ENCODE data around the gene OSBP2. TPM values are rescaled to one million over a fixed set of nuclear protein-coding genes. Genes with fewer than 3 reads are reported as not detected.

OSBP2 gene
- total and polyA plus RNA-seq, 2 experiments from 2014 or later, result 2.1 to 2.9 TPM

DNA sequence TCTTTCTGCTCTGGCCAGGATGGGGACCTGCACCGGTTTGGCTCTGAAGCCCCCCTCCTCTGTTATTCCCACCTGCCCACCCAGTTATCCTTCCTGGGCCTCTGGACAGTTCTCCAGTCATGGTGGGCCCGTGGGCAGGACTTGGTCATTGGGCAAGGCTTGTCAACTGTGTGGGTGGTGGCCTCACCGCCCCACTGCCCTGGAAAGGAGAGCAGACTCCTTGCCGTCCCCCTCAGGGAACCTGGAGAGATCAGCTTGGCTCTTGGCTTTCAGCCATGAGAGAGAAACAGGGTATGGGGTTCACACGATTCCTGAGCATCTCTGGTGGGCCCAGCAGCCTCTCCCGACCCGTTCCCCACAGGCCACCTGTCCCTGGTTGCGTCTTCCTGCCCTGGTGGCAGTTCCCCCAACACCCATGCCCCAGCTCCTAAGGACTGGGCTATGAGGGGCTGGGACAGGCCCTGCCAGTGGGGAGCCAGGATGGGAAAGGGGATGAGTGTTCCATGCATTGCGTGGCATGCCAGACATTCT is 181.6 kb downstream of the OSBP2 start (continued):
- no peak for TF ChIP-seq CREB1 (CRISPR knock-in tag; IDR thresholded peaks at IDR 0.05; ENCODE audit: low read depth)

GRCh38 chr22:30876915-30877553 is 182.4 kb downstream of the OSBP2 start:
- no peaks in the 10 kb centered on the region for H3K4me1 ChIP-seq (ENCODE audit: insufficient read depth)
- ATAC-seq (no peak), DNase-seq (ENCODE audit: low spot score) (no peak)
- no peaks in the 10 kb centered on the region for H4K20me1 ChIP-seq (replicated peaks; ENCODE audit: insufficient read depth)
- H3K4me3 ChIP-seq, result no peak overlapping the region
- H3K79me2 ChIP-seq (replicated peaks; ENCODE audit: insufficient read depth), result no peaks in the 10 kb centered on the region
- Mint-ChIP-seq H3K27me3 (ENCODE audit: insufficient read depth, low read depth, poor library complexity) (peaks cover 2% of the 10 kb centered on the region), H3K27ac (no peak overlapping the region), H3K4me3 (no peak overlapping the region), H3K9me3 (no peaks in the 10 kb centered on the region), H3K36me3 (ENCODE audit: low read depth) (no peaks in the 10 kb centered on the region), H3K4me1 (peaks cover 3% of the 10 kb centered on the region)
- H3F3A ChIP-seq (replicated peaks; ENCODE audit: low read depth), result no peaks in the 10 kb centered on the region
- no peaks in the 10 kb centered on the region for H3K36me3 ChIP-seq (ENCODE audit: insufficient read depth)
- H3K27ac ChIP-seq (ENCODE audit: low read depth), result no peak overlapping the region
- H3K27me3 ChIP-seq (ENCODE audit: insufficient read depth), result no peaks in the 10 kb centered on the region
- H3K4me2 ChIP-seq, result no peak overlapping the region
- no peak overlapping the region for H2AFZ ChIP-seq
- no peaks in the 10 kb centered on the region for H3K9me2 ChIP-seq (ENCODE audit: insufficient read depth)
- no peak for TF ChIP-seq EZH2 (IDR thresholded peaks at IDR 0.05; ENCODE audit: low read depth, unreplicated experiment)
- no peak for TF ChIP-seq STAT1 (IDR thresholded peaks at IDR 0.05; ENCODE audit: unreplicated experiment)
- no peak for TF ChIP-seq ZNF331 (CRISPR knock-in tag; IDR thresholded peaks at IDR 0.05; ENCODE audit: low read depth)
- TF ChIP-seq, protein P1, sequence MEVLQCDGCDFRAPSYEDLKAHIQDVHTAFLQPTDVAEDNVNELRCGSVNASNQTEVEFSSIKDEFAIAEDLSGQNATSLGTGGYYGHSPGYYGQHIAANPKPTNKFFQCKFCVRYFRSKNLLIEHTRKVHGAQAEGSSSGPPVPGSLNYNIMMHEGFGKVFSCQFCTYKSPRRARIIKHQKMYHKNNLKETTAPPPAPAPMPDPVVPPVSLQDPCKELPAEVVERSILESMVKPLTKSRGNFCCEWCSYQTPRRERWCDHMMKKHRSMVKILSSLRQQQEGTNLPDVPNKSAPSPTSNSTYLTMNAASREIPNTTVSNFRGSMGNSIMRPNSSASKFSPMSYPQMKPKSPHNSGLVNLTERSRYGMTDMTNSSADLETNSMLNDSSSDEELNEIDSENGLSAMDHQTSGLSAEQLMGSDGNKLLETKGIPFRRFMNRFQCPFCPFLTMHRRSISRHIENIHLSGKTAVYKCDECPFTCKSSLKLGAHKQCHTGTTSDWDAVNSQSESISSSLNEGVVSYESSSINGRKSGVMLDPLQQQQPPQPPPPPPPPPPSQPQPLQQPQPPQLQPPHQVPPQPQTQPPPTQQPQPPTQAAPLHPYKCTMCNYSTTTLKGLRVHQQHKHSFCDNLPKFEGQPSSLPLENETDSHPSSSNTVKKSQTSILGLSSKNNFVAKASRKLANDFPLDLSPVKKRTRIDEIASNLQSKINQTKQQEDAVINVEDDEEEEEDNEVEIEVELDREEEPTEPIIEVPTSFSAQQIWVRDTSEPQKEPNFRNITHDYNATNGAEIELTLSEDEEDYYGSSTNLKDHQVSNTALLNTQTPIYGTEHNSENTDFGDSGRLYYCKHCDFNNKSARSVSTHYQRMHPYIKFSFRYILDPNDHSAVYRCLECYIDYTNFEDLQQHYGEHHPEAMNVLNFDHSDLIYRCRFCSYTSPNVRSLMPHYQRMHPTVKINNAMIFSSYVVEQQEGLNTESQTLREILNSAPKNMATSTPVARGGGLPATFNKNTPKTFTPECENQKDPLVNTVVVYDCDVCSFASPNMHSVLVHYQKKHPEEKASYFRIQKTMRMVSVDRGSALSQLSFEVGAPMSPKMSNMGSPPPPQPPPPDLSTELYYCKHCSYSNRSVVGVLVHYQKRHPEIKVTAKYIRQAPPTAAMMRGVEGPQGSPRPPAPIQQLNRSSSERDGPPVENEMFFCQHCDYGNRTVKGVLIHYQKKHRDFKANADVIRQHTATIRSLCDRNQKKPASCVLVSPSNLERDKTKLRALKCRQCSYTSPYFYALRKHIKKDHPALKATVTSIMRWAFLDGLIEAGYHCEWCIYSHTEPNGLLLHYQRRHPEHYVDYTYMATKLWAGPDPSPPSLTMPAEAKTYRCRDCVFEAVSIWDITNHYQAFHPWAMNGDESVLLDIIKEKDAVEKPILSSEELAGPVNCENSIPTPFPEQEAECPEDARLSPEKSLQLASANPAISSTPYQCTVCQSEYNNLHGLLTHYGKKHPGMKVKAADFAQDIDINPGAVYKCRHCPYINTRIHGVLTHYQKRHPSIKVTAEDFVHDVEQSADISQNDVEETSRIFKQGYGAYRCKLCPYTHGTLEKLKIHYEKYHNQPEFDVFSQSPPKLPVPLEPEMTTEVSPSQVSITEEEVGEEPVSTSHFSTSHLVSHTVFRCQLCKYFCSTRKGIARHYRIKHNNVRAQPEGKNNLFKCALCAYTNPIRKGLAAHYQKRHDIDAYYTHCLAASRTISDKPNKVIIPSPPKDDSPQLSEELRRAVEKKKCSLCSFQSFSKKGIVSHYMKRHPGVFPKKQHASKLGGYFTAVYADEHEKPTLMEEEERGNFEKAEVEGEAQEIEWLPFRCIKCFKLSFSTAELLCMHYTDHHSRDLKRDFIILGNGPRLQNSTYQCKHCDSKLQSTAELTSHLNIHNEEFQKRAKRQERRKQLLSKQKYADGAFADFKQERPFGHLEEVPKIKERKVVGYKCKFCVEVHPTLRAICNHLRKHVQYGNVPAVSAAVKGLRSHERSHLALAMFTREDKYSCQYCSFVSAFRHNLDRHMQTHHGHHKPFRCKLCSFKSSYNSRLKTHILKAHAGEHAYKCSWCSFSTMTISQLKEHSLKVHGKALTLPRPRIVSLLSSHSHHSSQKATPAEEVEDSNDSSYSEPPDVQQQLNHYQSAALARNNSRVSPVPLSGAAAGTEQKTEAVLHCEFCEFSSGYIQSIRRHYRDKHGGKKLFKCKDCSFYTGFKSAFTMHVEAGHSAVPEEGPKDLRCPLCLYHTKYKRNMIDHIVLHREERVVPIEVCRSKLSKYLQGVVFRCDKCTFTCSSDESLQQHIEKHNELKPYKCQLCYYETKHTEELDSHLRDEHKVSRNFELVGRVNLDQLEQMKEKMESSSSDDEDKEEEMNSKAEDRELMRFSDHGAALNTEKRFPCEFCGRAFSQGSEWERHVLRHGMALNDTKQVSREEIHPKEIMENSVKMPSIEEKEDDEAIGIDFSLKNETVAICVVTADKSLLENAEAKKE (CRISPR knock-in tag; IDR thresholded peaks at IDR 0.05), result no peak
- no peak for TF ChIP-seq NANOG (IDR thresholded peaks at IDR 0.05; ENCODE audit: borderline replicate concordance)
- TF ChIP-seq POLR2AphosphoS5 (IDR thresholded peaks at IDR 0.05; ENCODE audit: low read depth), result no peak
- TF ChIP-seq ETS1 (IDR thresholded peaks at IDR 0.05), result no peak
- TF ChIP-seq ZNF114 (CRISPR knock-in tag; IDR thresholded peaks at IDR 0.05), result no peak
- TF ChIP-seq, protein P2, sequence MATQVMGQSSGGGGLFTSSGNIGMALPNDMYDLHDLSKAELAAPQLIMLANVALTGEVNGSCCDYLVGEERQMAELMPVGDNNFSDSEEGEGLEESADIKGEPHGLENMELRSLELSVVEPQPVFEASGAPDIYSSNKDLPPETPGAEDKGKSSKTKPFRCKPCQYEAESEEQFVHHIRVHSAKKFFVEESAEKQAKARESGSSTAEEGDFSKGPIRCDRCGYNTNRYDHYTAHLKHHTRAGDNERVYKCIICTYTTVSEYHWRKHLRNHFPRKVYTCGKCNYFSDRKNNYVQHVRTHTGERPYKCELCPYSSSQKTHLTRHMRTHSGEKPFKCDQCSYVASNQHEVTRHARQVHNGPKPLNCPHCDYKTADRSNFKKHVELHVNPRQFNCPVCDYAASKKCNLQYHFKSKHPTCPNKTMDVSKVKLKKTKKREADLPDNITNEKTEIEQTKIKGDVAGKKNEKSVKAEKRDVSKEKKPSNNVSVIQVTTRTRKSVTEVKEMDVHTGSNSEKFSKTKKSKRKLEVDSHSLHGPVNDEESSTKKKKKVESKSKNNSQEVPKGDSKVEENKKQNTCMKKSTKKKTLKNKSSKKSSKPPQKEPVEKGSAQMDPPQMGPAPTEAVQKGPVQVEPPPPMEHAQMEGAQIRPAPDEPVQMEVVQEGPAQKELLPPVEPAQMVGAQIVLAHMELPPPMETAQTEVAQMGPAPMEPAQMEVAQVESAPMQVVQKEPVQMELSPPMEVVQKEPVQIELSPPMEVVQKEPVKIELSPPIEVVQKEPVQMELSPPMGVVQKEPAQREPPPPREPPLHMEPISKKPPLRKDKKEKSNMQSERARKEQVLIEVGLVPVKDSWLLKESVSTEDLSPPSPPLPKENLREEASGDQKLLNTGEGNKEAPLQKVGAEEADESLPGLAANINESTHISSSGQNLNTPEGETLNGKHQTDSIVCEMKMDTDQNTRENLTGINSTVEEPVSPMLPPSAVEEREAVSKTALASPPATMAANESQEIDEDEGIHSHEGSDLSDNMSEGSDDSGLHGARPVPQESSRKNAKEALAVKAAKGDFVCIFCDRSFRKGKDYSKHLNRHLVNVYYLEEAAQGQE (IDR thresholded peaks at IDR 0.05; ENCODE audit: unreplicated experiment), result no peak
- TF ChIP-seq JUNB (IDR thresholded peaks at IDR 0.05; ENCODE audit: unreplicated experiment), result no peak
- TF ChIP-seq EZH2phosphoT487 (IDR thresholded peaks at IDR 0.05; ENCODE audit: unreplicated experiment), result no peak
- TF ChIP-seq, protein P3, sequence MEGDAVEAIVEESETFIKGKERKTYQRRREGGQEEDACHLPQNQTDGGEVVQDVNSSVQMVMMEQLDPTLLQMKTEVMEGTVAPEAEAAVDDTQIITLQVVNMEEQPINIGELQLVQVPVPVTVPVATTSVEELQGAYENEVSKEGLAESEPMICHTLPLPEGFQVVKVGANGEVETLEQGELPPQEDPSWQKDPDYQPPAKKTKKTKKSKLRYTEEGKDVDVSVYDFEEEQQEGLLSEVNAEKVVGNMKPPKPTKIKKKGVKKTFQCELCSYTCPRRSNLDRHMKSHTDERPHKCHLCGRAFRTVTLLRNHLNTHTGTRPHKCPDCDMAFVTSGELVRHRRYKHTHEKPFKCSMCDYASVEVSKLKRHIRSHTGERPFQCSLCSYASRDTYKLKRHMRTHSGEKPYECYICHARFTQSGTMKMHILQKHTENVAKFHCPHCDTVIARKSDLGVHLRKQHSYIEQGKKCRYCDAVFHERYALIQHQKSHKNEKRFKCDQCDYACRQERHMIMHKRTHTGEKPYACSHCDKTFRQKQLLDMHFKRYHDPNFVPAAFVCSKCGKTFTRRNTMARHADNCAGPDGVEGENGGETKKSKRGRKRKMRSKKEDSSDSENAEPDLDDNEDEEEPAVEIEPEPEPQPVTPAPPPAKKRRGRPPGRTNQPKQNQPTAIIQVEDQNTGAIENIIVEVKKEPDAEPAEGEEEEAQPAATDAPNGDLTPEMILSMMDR (conservative IDR thresholded peaks at IDR 0.05; ENCODE audit: low read depth in 2 of 2), result no peak
